ENCODE data around the gene OTOP2. TPM values are rescaled to one million over a fixed set of nuclear protein-coding genes. Genes with fewer than 3 reads are reported as not detected.

OTOP2 gene
- total and polyA plus RNA-seq, 9 of the 15 experiments (the other 6 are each of a cell fraction or from before 2014, with no cell fraction given) = 0.04 to 0.36 (median 0.14) TPM; not detected in 1

- peak; percentile 36 for TF ChIP-seq EGR1 (conservative IDR thresholded peaks at IDR 0.05)
- no peak for TF ChIP-seq TEAD2 (tag; IDR thresholded peaks at IDR 0.05)
- no peak for TF ChIP-seq ZNF232 (CRISPR knock-in tag; IDR thresholded peaks at IDR 0.05)
- peak; percentile 91 for TF ChIP-seq ZNF316 (IDR thresholded peaks at IDR 0.05)
- peak; percentile 26; the same call in 1 of the 2 replicates for TF ChIP-seq C11orf30 (IDR thresholded peaks at IDR 0.05; ENCODE audit: low read depth)
- TF ChIP-seq DPF2 (IDR thresholded peaks at IDR 0.05) = peak; percentile 85
- TF ChIP-seq SIRT6 (IDR thresholded peaks at IDR 0.05; ENCODE audit: low read depth, low read length) = no peak
- peak; percentile 57; the same call in 1 of the 2 replicates for TF ChIP-seq RNF2 (IDR thresholded peaks at IDR 0.05)
- no peak; the same call in 1 of the 2 replicates for TF ChIP-seq ZBTB9 (CRISPR knock-in tag; IDR thresholded peaks at IDR 0.05)
- peak; percentile 82; the same call in 1 of the 2 replicates for TF ChIP-seq ZNF592 (IDR thresholded peaks at IDR 0.05)
- TF ChIP-seq CLOCK (CRISPR knock-in tag; IDR thresholded peaks at IDR 0.05; ENCODE audit: borderline replicate concordance) = no peak
- TF ChIP-seq RAD21 (CRISPR knock-in tag; conservative IDR thresholded peaks at IDR 0.05 in 1 of 2, IDR thresholded peaks at IDR 0.05 in 1 of 2) = peak in 1 of 2 experiments; percentile 16; a peak in 1 of 4 replicates
- no peak for TF ChIP-seq TCF7 (IDR thresholded peaks at IDR 0.05; ENCODE audit: borderline replicate concordance)
Measured at GRCh38 chr17:74981979-74982662, 58.0 kb downstream of the OTOP2 start (continued).
